ENCODE data around the gene SPOP.

GRCh38 chr17:49552070-49552751 lies 125.7 kb downstream of the SPOP start:
- TF ChIP-seq CTCF (IDR thresholded peaks at IDR 0.05) (no peak), POLR2A (IDR thresholded peaks at IDR 0.05) (no peak)
